ENCODE results near the gene WDR48. TPM values are rescaled to one million over a fixed set of nuclear protein-coding genes. Genes with fewer than 3 reads are reported as not detected.

WDR48 gene
- total RNA-seq, 1 donor from 2014 or later: 58.9 TPM

- DNase-seq (ENCODE audit: low spot score in 2 of 2, unreplicated experiment in 2 of 2): no peak
- Mint-ChIP-seq H3K9me3 (no peaks in the 10 kb centered on the region), H3K4me1 (peaks cover 66% of the 10 kb centered on the region), H3K36me3 (no peaks in the 10 kb centered on the region), H3K27ac (no peak overlapping the region), H3K27me3 (ENCODE audit: low read depth) (no peaks in the 10 kb centered on the region), H3K4me3 (no peak overlapping the region)
- no peak for TF ChIP-seq CTCF (IDR thresholded peaks at IDR 0.05; ENCODE audit: unreplicated experiment)
Observed at GRCh38 chr3:39128951-39129350, 77.1 kb downstream of the WDR48 start.

GRCh38 chr3:39130026-39130425, 78.2 kb downstream of the WDR48 start:
- DNase-seq (ENCODE audit: low spot score in 2 of 2, unreplicated experiment in 2 of 2): no peak
- no peak for TF ChIP-seq CTCF (IDR thresholded peaks at IDR 0.05; ENCODE audit: unreplicated experiment)
- Mint-ChIP-seq H3K4me3 (no peak overlapping the region), H3K27me3 (ENCODE audit: low read depth) (no peaks in the 10 kb centered on the region), H3K9me3 (no peaks in the 10 kb centered on the region), H3K36me3 (no peaks in the 10 kb centered on the region), H3K27ac (peak overlapping the region; percentile 39), H3K4me1 (peaks cover 59% of the 10 kb centered on the region)

GRCh38 chr3:39130693-39131265, 79.0 kb downstream of the WDR48 start:
- DNase-seq (ENCODE audit: low spot score in 2 of 2, unreplicated experiment in 2 of 2): no peak
- no peak for TF ChIP-seq CTCF (IDR thresholded peaks at IDR 0.05; ENCODE audit: unreplicated experiment)
- Mint-ChIP-seq H3K27ac (peak overlapping the region; percentile 39), H3K36me3 (no peaks in the 10 kb centered on the region), H3K9me3 (no peaks in the 10 kb centered on the region), H3K27me3 (ENCODE audit: low read depth) (no peaks in the 10 kb centered on the region), H3K4me3 (no peak overlapping the region), H3K4me1 (peaks cover 52% of the 10 kb centered on the region)

- H3K4me3 Mint-ChIP-seq: no peak overlapping the region
- TF ChIP-seq CTCF (IDR thresholded peaks at IDR 0.05; ENCODE audit: unreplicated experiment): no peak
- H3K9me3 Mint-ChIP-seq: no peaks in the 10 kb centered on the region
- DNase-seq (ENCODE audit: low spot score in 2 of 2, unreplicated experiment in 2 of 2): no peak
- no peaks in the 10 kb centered on the region for H3K36me3 Mint-ChIP-seq
- H3K27me3 Mint-ChIP-seq (ENCODE audit: low read depth): no peaks in the 10 kb centered on the region
- H3K27ac Mint-ChIP-seq: peak overlapping the region; percentile 84
- H3K4me1 Mint-ChIP-seq: peaks cover 37% of the 10 kb centered on the region
Observed at GRCh38 chr3:39132096-39133092, 80.6 kb downstream of the WDR48 start.

- no peaks in the 10 kb centered on the region for H3K9me3 Mint-ChIP-seq
- peaks cover 4% of the 10 kb centered on the region for H3K36me3 Mint-ChIP-seq
- no peaks in the 10 kb centered on the region for H3K27me3 Mint-ChIP-seq (ENCODE audit: low read depth)
- no peak overlapping the region for H3K4me3 Mint-ChIP-seq
- no peak for DNase-seq (ENCODE audit: low spot score in 2 of 2, unreplicated experiment in 2 of 2)
- peaks cover 33% of the 10 kb centered on the region for H3K4me1 Mint-ChIP-seq
- TF ChIP-seq CTCF (IDR thresholded peaks at IDR 0.05; ENCODE audit: unreplicated experiment): no peak
- H3K27ac Mint-ChIP-seq: no peak overlapping the region
Observed at GRCh38 chr3:39133093-39133490, 81.3 kb downstream of the WDR48 start.
